ENCODE data around the gene NCS1. TPM values are rescaled to one million over a fixed set of nuclear protein-coding genes. Genes with fewer than 3 reads are reported as not detected.

The NCS1 gene
- total RNA-seq, 1 experiment from 2014 or later = 68.7 TPM

DNA sequence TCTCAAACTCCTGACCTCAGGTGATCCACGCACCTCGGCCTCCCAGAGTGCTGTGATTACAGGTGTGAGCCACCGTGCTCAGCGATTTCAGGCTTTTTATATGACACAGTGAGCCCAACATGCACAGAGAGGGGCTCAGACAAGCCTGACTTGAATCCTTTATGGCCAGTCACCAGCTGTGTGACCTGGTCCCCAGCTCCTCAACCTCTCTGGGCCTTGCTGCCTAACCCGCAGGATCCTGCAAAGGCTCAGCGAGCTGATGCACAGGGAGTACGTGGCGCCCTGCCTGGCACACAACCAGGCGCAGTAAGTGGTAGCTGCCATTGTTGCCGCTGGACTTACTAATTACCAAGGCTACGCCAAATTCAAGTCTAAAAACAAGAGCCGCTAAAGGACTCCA lies 16.6 kb upstream of the NCS1 start:
- RAD21 ChIA-PET (ENCODE audit: low non-redundant PET in 1 of 2, low total read pairs in 2 of 2, uncharacterized antibody in 2 of 2, unreplicated experiment in 2 of 2) = no interaction called here
- Histone ChIP-seq H3K4me3 (replicated peaks in 1 of 2; ENCODE audit: low read depth in 1 of 2, low read length in 2 of 2) (no peak overlapping the region), H3K27ac (ENCODE audit: low read depth, low read length) (no peak overlapping the region), H3K9me2 (ENCODE audit: insufficient read depth) (no peaks in the 10 kb centered on the region), H3K9me3 (ENCODE audit: control insufficient read depth in 1 of 2, insufficient read depth in 1 of 2, low read depth in 1 of 2, low read length in 2 of 2) (no peaks in the 10 kb centered on the region), H3K79me2 (ENCODE audit: insufficient read depth, low read length) (no peaks in the 10 kb centered on the region), H3K4me2 (ENCODE audit: low read length) (no peak overlapping the region), H4K20me1 (ENCODE audit: insufficient read depth) (no peaks in the 10 kb centered on the region), H2AFZ (ENCODE audit: low read depth, low read length, poor library complexity, severe bottlenecking) (no peak overlapping the region), H3K4me1 (ENCODE audit: control insufficient read depth in 1 of 2, insufficient read depth in 2 of 2, low read length in 2 of 2) (peaks cover 1 to 13% of the 10 kb centered on the region in 2 experiments; a peak in 2 of 4 replicates), H3K27me3 (ENCODE audit: insufficient read depth, low read length) (no peaks in the 10 kb centered on the region), H3K9ac (ENCODE audit: low read length) (no peak overlapping the region), H3K36me3 (ENCODE audit: control insufficient read depth in 1 of 2, insufficient read depth in 2 of 2, low read length in 2 of 2) (no peaks in the 10 kb centered on the region)
- no peak for DNase-seq (ENCODE audit: low read depth, low spot score)
- intact Hi-C loops (cut with micrococcal nuclease) = no loop called here
- no peak for TF ChIP-seq ATF3 (IDR thresholded peaks at IDR 0.05)
- TF ChIP-seq TCF7L2 (IDR thresholded peaks at IDR 0.05; ENCODE audit: borderline replicate concordance, extremely low read depth, insufficient read depth, insufficient read length) = no peak
- no peak for TF ChIP-seq ELF1 (IDR thresholded peaks at IDR 0.05; ENCODE audit: borderline replicate concordance, low read depth)
- TF ChIP-seq REST (IDR thresholded peaks at IDR 0.05; ENCODE audit: low read depth) = no peak
- no peak for TF ChIP-seq EGR1 (IDR thresholded peaks at IDR 0.05; ENCODE audit: low read depth)
- TF ChIP-seq ZBTB33 (IDR thresholded peaks at IDR 0.05; ENCODE audit: extremely low read depth, insufficient replicate concordance, low read length) = no peak
- no peak for TF ChIP-seq ZFX (IDR thresholded peaks at IDR 0.05)
- TF ChIP-seq SIN3A (IDR thresholded peaks at IDR 0.05; ENCODE audit: low read depth) = no peak
- no peak for TF ChIP-seq EZH2 (IDR thresholded peaks at IDR 0.05)
- no peak for TF ChIP-seq YY1 (IDR thresholded peaks at IDR 0.05; ENCODE audit: extremely low read depth, insufficient replicate concordance, low read depth, low read length)
- no peak for TF ChIP-seq EZH2phosphoT487 (IDR thresholded peaks at IDR 0.05; ENCODE audit: borderline replicate concordance)
- TF ChIP-seq CBX3 (IDR thresholded peaks at IDR 0.05; ENCODE audit: low read depth) = no peak
- TF ChIP-seq FOSL1 (IDR thresholded peaks at IDR 0.05; ENCODE audit: low read depth) = no peak
- TF ChIP-seq SP1 (IDR thresholded peaks at IDR 0.05; ENCODE audit: low read depth) = no peak
- no peak for TF ChIP-seq JUND (IDR thresholded peaks at IDR 0.05)
- no peak for TF ChIP-seq POLR2AphosphoS5 (IDR thresholded peaks at IDR 0.05; ENCODE audit: low read depth, low read length)
- TF ChIP-seq SRF (IDR thresholded peaks at IDR 0.05; ENCODE audit: low read depth) = no peak
- no peak for TF ChIP-seq RAD21 (IDR thresholded peaks at IDR 0.05; ENCODE audit: low read depth)
- no TSS peak for BruUV-seq (replicated peaks)
- ATAC-seq = no peak
- CTCF ChIA-PET = no interaction called here
- POLR2A ChIA-PET = no interaction called here
